CD4-positive, alpha-beta T cell (primary cell): ENCODE data around the gene SYNPO. TPM values are rescaled to one million over a fixed set of nuclear protein-coding genes. Genes with fewer than 3 reads are reported as not detected.

Source experiments
- ATAC-seq: fragments of 200-7000 bp; cut with Tn5 transposase; one replicate; pipeline ENCODE4 v1.10.0; 2022; ENCODE audit warnings: mild to moderate bottlenecking; ENCODE audit not compliant: poor library complexity
- CTCF ChIA-PET: fragments of 350-600 bp; sonication (Branson Sonifier 250); formaldehyde crosslinking; loops from one replicate; lab custom pipeline; 2021; ENCODE audit warnings: antibody characterized with exemption, inconsistent platforms; lab: Charles Lee
- POLR2A ChIA-PET: fragments of 350-600 bp; sonication (Branson Sonifier 250); formaldehyde crosslinking; loops from one replicate; lab custom pipeline; 2021; ENCODE audit warnings: antibody characterized with exemption, inconsistent platforms; lab: Charles Lee
- DNase-seq, 14 experiments: peaks; one replicate each; pipeline ENCODE4 v3.0.0-alpha.2; 2013 to 2020; ENCODE audit warnings: mixed read lengths in 2 of 14
- H3K27ac ChIP-seq, 2 donors: one replicate each; pipeline versions ENCODE4 v1.5.1 to v1.7.0; 2013; ENCODE audit warnings: low read length in 2 of 2, low read depth in 1 of 2, mild to moderate bottlenecking in 1 of 2
- H3K27me3 ChIP-seq, 2 experiments: 1 replicate in 1 of 2; 2 replicates in 1 of 2; pipeline versions ENCODE4 v1.6.1 to v1.7.0; 2013; ENCODE audit warnings: low read length in 2 of 2, control low read depth in 1 of 2, mild to moderate bottlenecking in 1 of 2, moderate library complexity in 1 of 2; ENCODE audit not compliant: insufficient read depth in 2 of 2, control insufficient read depth in 1 of 2
- H3K36me3 ChIP-seq: one replicate; pipeline ENCODE4 v1.6.1; 2013; ENCODE audit warnings: low read length, control low read depth; ENCODE audit not compliant: insufficient read depth
- H3K4me1 ChIP-seq: one replicate; pipeline ENCODE4 v1.6.1; 2013; ENCODE audit warnings: low read length, control low read depth; ENCODE audit not compliant: insufficient read depth
- H3K4me3 ChIP-seq: one replicate; pipeline ENCODE4 v1.5.1; 2013; ENCODE audit warnings: mild to moderate bottlenecking, low read length, moderate library complexity
- H3K9me3 ChIP-seq, 2 experiments: 1 replicate in 1 of 2; 2 replicates in 1 of 2; pipeline versions ENCODE4 v1.6.1 to v1.7.0; 2013; ENCODE audit warnings: low read length in 2 of 2, mild to moderate bottlenecking in 2 of 2, control low read depth in 1 of 2, moderate library complexity in 1 of 2; ENCODE audit not compliant: control insufficient read depth in 1 of 2, insufficient read depth in 1 of 2
- H3K27ac Mint-ChIP-seq: one replicate; pipeline ENCODE4 v1.8.0; 2020; ENCODE audit warnings: mixed read lengths
- H3K27me3 Mint-ChIP-seq: one replicate; pipeline ENCODE4 v1.8.0; 2021; ENCODE audit warnings: mixed read lengths
- H3K36me3 Mint-ChIP-seq: one replicate; pipeline ENCODE4 v1.8.0; 2021; ENCODE audit warnings: low read depth, mixed read lengths
- H3K4me1 Mint-ChIP-seq: one replicate; pipeline ENCODE4 v1.8.0; 2021; ENCODE audit warnings: low read depth, mixed read lengths
- H3K4me3 Mint-ChIP-seq: one replicate; pipeline ENCODE4 v1.8.0; 2020; ENCODE audit warnings: mild to moderate bottlenecking, mixed read lengths
- H3K9me3 Mint-ChIP-seq: one replicate; pipeline ENCODE4 v1.8.0; 2020; ENCODE audit warnings: mixed read lengths
- CTCF ChIP-seq: fragments of 200-600 bp; IDR thresholded peaks from one replicate; pipeline ENCODE4 v1.8.0; 2022; ENCODE audit warnings: antibody characterized with exemption, mild to moderate bottlenecking
- intact Hi-C, 2 experiments: fragments of 100-400 bp; cut with DNase I in 1 of 2; cut with micrococcal nuclease in 1 of 2; formaldehyde crosslinking; loops; one replicate each; pipeline versions ENCODE4 v1.15.1 to v1.9.0; 2023 to 2025; cut with DNase I, micrococcal nuclease
- total RNA-seq, 174 experiments: library from RNA in 2 of 174; stranded (reverse) in 2 of 174; gene quantifications; one replicate each; pipeline ENCODE4 v1.2.3 and lab custom pipeline; 2021 to 2026

Gene SYNPO
- total RNA-seq, 2 experiments from 2014 or later: 0.06 to 0.14 TPM

GRCh38 chr5:150651382-150651781 is 10.9 kb downstream of the SYNPO start:
- DNase-seq: no peak
- Mint-ChIP-seq H3K4me1 (peaks cover 4% of the 10 kb centered on the region), H3K27ac (no peak overlapping the region), H3K9me3 (no peaks in the 10 kb centered on the region), H3K36me3 (no peaks in the 10 kb centered on the region), H3K4me3 (no peak overlapping the region), H3K27me3 (no peaks in the 10 kb centered on the region)
- TF ChIP-seq CTCF: no peak
- POLR2A ChIA-PET: no interaction called here
- H3K27me3 ChIP-seq: no peaks in the 10 kb centered on the region
- no peak overlapping the region for H3K27ac ChIP-seq
- H3K4me3 ChIP-seq: no peak overlapping the region
- CTCF ChIA-PET: no interaction called here
- H3K4me1 ChIP-seq: peaks cover 6% of the 10 kb centered on the region
- no peaks in the 10 kb centered on the region for H3K36me3 ChIP-seq
- ATAC-seq: no peak
- H3K9me3 ChIP-seq: no peaks in the 10 kb centered on the region
- intact Hi-C loops: loop anchor here in 1 of 2 experiments (10.0 kb wide), 1 partner anchor 593 kb away; no protein-coding TSS in a partner anchor

GRCh38 chr5:150651924-150652671 is 11.6 kb downstream of the SYNPO start:
- POLR2A ChIA-PET: no interaction called here
- DNase-seq (no peak), ATAC-seq (no peak)
- Histone ChIP-seq H3K4me1 (peaks cover 10% of the 10 kb centered on the region), H3K27me3 (no peaks in the 10 kb centered on the region), H3K9me3 (no peaks in the 10 kb centered on the region), H3K36me3 (no peaks in the 10 kb centered on the region), H3K4me3 (no peak overlapping the region), H3K27ac (no peak overlapping the region)
- Mint-ChIP-seq H3K9me3 (no peaks in the 10 kb centered on the region), H3K4me3 (no peak overlapping the region), H3K27me3 (no peaks in the 10 kb centered on the region), H3K36me3 (no peaks in the 10 kb centered on the region), H3K4me1 (peaks cover 5% of the 10 kb centered on the region), H3K27ac (no peak overlapping the region)
- no peak for TF ChIP-seq CTCF
- CTCF ChIA-PET: no interaction called here
- intact Hi-C loops: loop anchor here in 1 of 2 experiments (10.0 kb wide), 1 partner anchor 593 kb away; no protein-coding TSS in a partner anchor

GRCh38 chr5:150653145-150653761 is 12.8 kb downstream of the SYNPO start:
- DNase-seq: no peak
- Histone ChIP-seq H3K9me3 (no peaks in the 10 kb centered on the region), H3K36me3 (no peaks in the 10 kb centered on the region), H3K4me3 (no peak overlapping the region), H3K27ac (no peak overlapping the region), H3K27me3 (no peaks in the 10 kb centered on the region), H3K4me1 (peaks cover 15% of the 10 kb centered on the region)
- Mint-ChIP-seq H3K27ac (no peak overlapping the region), H3K4me1 (peaks cover 10% of the 10 kb centered on the region), H3K36me3 (no peaks in the 10 kb centered on the region), H3K27me3 (no peaks in the 10 kb centered on the region), H3K9me3 (no peaks in the 10 kb centered on the region), H3K4me3 (no peak overlapping the region)
- ATAC-seq: no peak
- TF ChIP-seq CTCF: no peak
- intact Hi-C loops: loop anchor here in 1 of 2 experiments (10.0 kb wide), 1 partner anchor 592 kb away; no protein-coding TSS in a partner anchor
- ChIA-PET CTCF (no interaction called here), POLR2A (no interaction called here)
